H1 (cell line): Measurements from ENCODE around the gene SLC9A5. TPM values are rescaled to one million over a fixed set of nuclear protein-coding genes. Genes with fewer than 3 reads are reported as not detected.

Experiments
- CTCF ChIA-PET: fragments of 300-600 bp; sonication (Branson Sonifier 250); formaldehyde crosslinking; loops from one replicate; lab custom pipeline; 2021; ENCODE audit not compliant: partially characterized antibody; lab: Charles Lee
- POLR2A ChIA-PET: fragments of 300-600 bp; sonication (Branson Sonifier 250); formaldehyde crosslinking; loops from one replicate; lab custom pipeline; 2021; ENCODE audit warnings: inconsistent platforms; ENCODE audit not compliant: partially characterized antibody; lab: Charles Lee
- DNase-seq, 2 experiments: peaks; one replicate each; pipeline versions ENCODE4 v3.0.0 to v3.0.0-alpha.2; 2010 to 2022; ENCODE audit warnings: low spot score in 2 of 2, low read depth in 1 of 2, mixed read lengths in 1 of 2
- FAIRE-seq: peaks from 2 replicates; lab custom pipeline; 2011; peaks lifted over from hg19 to GRCh38; lab: Jason Lieb, UNC
- H2AFZ ChIP-seq: 2 replicates; pipeline ENCODE4 v1.8.1; 2012; ENCODE audit warnings: low read length, inconsistent platforms
- H2AK5ac ChIP-seq: 2 replicates; pipeline ENCODE4 v1.6.1; 2013; ENCODE audit warnings: low read depth, low read length
- H2BK120ac ChIP-seq: replicated peaks from 2 replicates; pipeline ENCODE3; 2013; ENCODE audit warnings: low read depth, low read length, inconsistent platforms
- H2BK12ac ChIP-seq: 2 replicates; pipeline ENCODE4 v1.6.1; 2013; ENCODE audit warnings: low read depth, low read length
- H2BK15ac ChIP-seq: 2 replicates; pipeline ENCODE4 v1.6.1; 2013; ENCODE audit warnings: low read length
- H2BK20ac ChIP-seq: 2 replicates; pipeline ENCODE4 v1.6.1; 2013; ENCODE audit warnings: low read length
- H2BK5ac ChIP-seq: 2 replicates; pipeline ENCODE4 v1.6.1; 2013; ENCODE audit warnings: low read depth, low read length
- H3K14ac ChIP-seq: 2 replicates; pipeline ENCODE4 v1.6.1; 2013; ENCODE audit warnings: inconsistent platforms; ENCODE audit not compliant: insufficient read length
- H3K18ac ChIP-seq: 2 replicates; pipeline ENCODE4 v1.6.1; 2013; ENCODE audit warnings: low read length; ENCODE audit errors: extremely low read depth
- H3K23ac ChIP-seq: 2 replicates; pipeline ENCODE4 v1.6.1; 2013; ENCODE audit warnings: inconsistent platforms; ENCODE audit not compliant: insufficient read length
- H3K23me2 ChIP-seq: 2 replicates; pipeline ENCODE4 v1.6.1; 2013; ENCODE audit warnings: low read depth, low read length
- H3K27ac ChIP-seq: 2 replicates; pipeline ENCODE4 v1.6.1; 2011; ENCODE audit warnings: low read depth, low read length, inconsistent platforms
- H3K27me3 ChIP-seq, 4 experiments: replicated peaks in 1 of 4; 1 replicate in 1 of 4; 2 replicates in 3 of 4; pipeline versions ENCODE4 v1.6.1 to v1.8.1; 2011 to 2013; ENCODE audit warnings: low read length in 3 of 4, mild to moderate bottlenecking in 3 of 4, inconsistent platforms in 2 of 4, mixed read lengths in 2 of 4, moderate library complexity in 1 of 4; ENCODE audit not compliant: control insufficient read depth in 3 of 4, insufficient read depth in 3 of 4; ENCODE audit errors: extremely low read depth in 1 of 4
- H3K36me3 ChIP-seq, 4 experiments: 2 replicates each; pipeline versions ENCODE4 v1.6.1 to v1.8.1; 2011 to 2013; ENCODE audit warnings: mild to moderate bottlenecking in 4 of 4, low read length in 3 of 4, moderate library complexity in 2 of 4, control low read depth in 1 of 4, inconsistent platforms in 1 of 4; ENCODE audit not compliant: insufficient read depth in 4 of 4, control insufficient read depth in 2 of 4
- H3K4ac ChIP-seq: replicated peaks from 2 replicates; pipeline ENCODE3; 2013; ENCODE audit warnings: low read length, low read depth, mixed read lengths, inconsistent platforms; ENCODE audit not compliant: insufficient read length
- H3K4me1 ChIP-seq, 4 experiments: replicated peaks in 1 of 4; 1 replicate in 1 of 4; 2 replicates in 3 of 4; pipeline versions ENCODE4 v1.6.1 to v1.8.1; 2011 to 2013; ENCODE audit warnings: low read length in 3 of 4, inconsistent platforms in 2 of 4, mixed read lengths in 1 of 4; ENCODE audit not compliant: insufficient read depth in 4 of 4, control insufficient read depth in 3 of 4
- H3K4me2 ChIP-seq, 2 experiments: 2 replicates each; pipeline versions ENCODE4 v1.6.1 to v1.8.1; 2011 to 2013; ENCODE audit warnings: low read depth in 2 of 2, low read length in 2 of 2, control low read depth in 1 of 2, inconsistent platforms in 1 of 2, mild to moderate bottlenecking in 1 of 2; ENCODE audit not compliant: insufficient read depth in 1 of 2
- H3K4me3 ChIP-seq, 4 experiments: fragments of 200-600, 300-600 bp in 1 of 4; sonication (generic), shearing (Covaris generic), sonication (Bioruptor Twin) in 1 of 4; 2 replicates each; pipeline versions ENCODE4 v1.5.1 to v1.8.1; 2011 to 2016; ENCODE audit warnings: low read length in 4 of 4, low read depth in 3 of 4, control low read depth in 2 of 4, inconsistent platforms in 2 of 4, mild to moderate bottlenecking in 2 of 4, mixed read lengths in 1 of 4, moderate library complexity in 1 of 4; ENCODE audit not compliant: insufficient read depth in 2 of 4; ENCODE audit errors: extremely low read depth in 1 of 4
- H3K56ac ChIP-seq: replicated peaks from 2 replicates; pipeline ENCODE3; 2013; ENCODE audit warnings: low read depth, mild to moderate bottlenecking, mixed read lengths, low read length, inconsistent platforms; ENCODE audit not compliant: insufficient read length
- H3K79me1 ChIP-seq: 2 replicates; pipeline ENCODE4 v1.6.1; 2013; ENCODE audit warnings: low read depth, low read length, control low read depth
- H3K79me2 ChIP-seq, 2 experiments: 2 replicates each; pipeline versions ENCODE4 v1.6.1 to v1.8.1; 2012 to 2013; ENCODE audit warnings: low read length in 2 of 2, mild to moderate bottlenecking in 2 of 2, inconsistent platforms in 1 of 2; ENCODE audit not compliant: insufficient read depth in 2 of 2, control insufficient read depth in 1 of 2
- H3K9ac ChIP-seq, 4 experiments: replicated peaks in 1 of 4; 1 replicate in 1 of 4; 2 replicates in 3 of 4; pipeline versions ENCODE4 v1.6.1 to v1.8.1; 2011 to 2013; ENCODE audit warnings: low read depth in 3 of 4, low read length in 3 of 4, control low read depth in 2 of 4, mild to moderate bottlenecking in 2 of 4, moderate library complexity in 2 of 4, inconsistent platforms in 1 of 4; ENCODE audit errors: extremely low read depth in 1 of 4
- H3K9me3 ChIP-seq, 2 experiments: 2 replicates each; pipeline versions ENCODE4 v1.6.1 to v1.8.1; 2012 to 2013; ENCODE audit warnings: mild to moderate bottlenecking in 2 of 2, moderate library complexity in 2 of 2, control low read depth in 1 of 2, inconsistent platforms in 1 of 2, low read depth in 1 of 2, low read length in 1 of 2, mixed read lengths in 1 of 2; ENCODE audit not compliant: insufficient read depth in 2 of 2
- H4K20me1 ChIP-seq, 2 experiments: replicated peaks in 1 of 2; 2 replicates each; pipeline versions ENCODE3 to v1.8.1; 2011 to 2013; ENCODE audit warnings: inconsistent platforms in 2 of 2, low read length in 2 of 2, mild to moderate bottlenecking in 1 of 2; ENCODE audit not compliant: insufficient read depth in 2 of 2, control insufficient read depth in 1 of 2
- H4K5ac ChIP-seq: 2 replicates; pipeline ENCODE4 v1.6.1; 2013; ENCODE audit warnings: low read length, low read depth, mixed read lengths, inconsistent platforms; ENCODE audit not compliant: insufficient read length
- H4K8ac ChIP-seq: 2 replicates; pipeline ENCODE4 v1.8.0; 2013; ENCODE audit warnings: mild to moderate bottlenecking, moderate library complexity, low read length, inconsistent platforms; ENCODE audit not compliant: insufficient read depth; ENCODE audit errors: extremely low read depth
- H4K91ac ChIP-seq: replicated peaks from 2 replicates; pipeline ENCODE3; 2013; ENCODE audit warnings: low read length, mixed read lengths, inconsistent platforms; ENCODE audit not compliant: insufficient read length
- ASH2L ChIP-seq: fragments of 200-600, 300-600 bp; sonication (generic); IDR thresholded peaks from one replicate; pipeline ENCODE4 v1.7.1; 2017; ENCODE audit warnings: low read length
- EP300 ChIP-seq, 2 experiments: IDR thresholded peaks; 1 replicate in 1 of 2; 2 replicates in 1 of 2; pipeline ENCODE4 v1.6.1; 2011 to 2012; ENCODE audit warnings: low read depth in 2 of 2, low read length in 2 of 2, mild to moderate bottlenecking in 2 of 2, borderline replicate concordance in 1 of 2, inconsistent platforms in 1 of 2, moderate library complexity in 1 of 2
- PHF8 ChIP-seq: fragments of 200-600 bp; sonication (generic); conservative IDR thresholded peaks from 2 replicates; pipeline ENCODE4 v1.7.1; 2012; ENCODE audit warnings: low read depth, mild to moderate bottlenecking, inconsistent platforms, low read length, moderate library complexity
- SP4 ChIP-seq: IDR thresholded peaks from 2 replicates; pipeline ENCODE4 v1.6.1; 2012; ENCODE audit warnings: low read length, inconsistent platforms
- SUZ12 ChIP-seq: fragments of 200-600 bp; sonication (generic); IDR thresholded peaks from 2 replicates; pipeline ENCODE4 v1.6.1; 2012; ENCODE audit warnings: mild to moderate bottlenecking, inconsistent platforms, low read length, moderate library complexity, mixed read lengths
- TBP ChIP-seq: IDR thresholded peaks from 2 replicates; pipeline ENCODE4 v1.6.1; 2011; ENCODE audit warnings: low read depth, low read length, improper control_type of control experiment
- WGBS, 2 experiments: shearing (Covaris generic) in 1 of 2; methylation state at CpG; one replicate each; pipeline versions ENCODE4 v1.1.6 to v1.1.7; 2013 to 2015; ENCODE audit warnings: low lambda C conversion rate in 2 of 2, mixed read lengths in 2 of 2, inconsistent platforms in 1 of 2, low coverage in 1 of 2, missing lambda C conversion rate in 1 of 2; ENCODE audit not compliant: insufficient replicate concordance in 2 of 2, insufficient coverage in 1 of 2, insufficient read length in 1 of 2; ENCODE audit errors: extremely low coverage in 1 of 2, missing lambda C conversion rate in 1 of 2; 5-methylcytosine and 5-hydroxymethylcytosine counted together
- polyA plus RNA-seq, 7 experiments: library from polyadenylated mRNA; depleted of rRNA in 3 of 7; stranded (reverse) in 5 of 7; unstranded in 2 of 7; fragments of >200 nt in 5 of 7; fragments of 200-250 nt in 2 of 7; gene quantifications; 1 replicate in 5 of 7; 2 replicates in 1 of 7; 4 replicates in 1 of 7; pipeline versions ENCODE4 v1.2.1 to v1.2.3, GENCODE V29; 2011 to 2013; ENCODE audit warnings: missing spikeins in 2 of 7, mixed read lengths in 2 of 7
- total RNA-seq: library from RNA; stranded (reverse); fragmentation: NEBNext Ultra II Directional; extraction: Animal tissue kit (Norgen Biotek cat#: 25700); gene quantifications from 2 replicates; pipeline ENCODE4 v1.2.1, GENCODE V29; 2021
- TF ChIP-seq, protein P1 (sequence below): IDR thresholded peaks from 2 replicates; pipeline ENCODE4 v1.6.1; 2012; ENCODE audit warnings: low read length, inconsistent platforms
- TF ChIP-seq, protein P2 (sequence below): IDR thresholded peaks from 2 replicates; pipeline ENCODE4 v1.6.1; 2012; ENCODE audit warnings: inconsistent platforms

Gene SLC9A5
- total and polyA plus RNA-seq, 2 of the 8 experiments (the other 6 are each of a cell fraction or from before 2014, with no cell fraction given), result 7.9 to 8.6 TPM

- ChIA-PET CTCF (interaction anchor here (1.9 kb wide), 1 partner anchor 10 kb away, joined by 8 read pairs; no protein-coding TSS in a partner anchor), POLR2A (no interaction called here)
- no peaks in the 10 kb centered on the region; a peak in 1 of 8 replicates for H3K36me3 ChIP-seq
- H2BK5ac ChIP-seq, result no peak overlapping the region
- no peak overlapping the region for H3K4ac ChIP-seq
- no peaks in the 10 kb centered on the region for H3K79me1 ChIP-seq
- no peak for DNase-seq
- WGBS, 2 experiments, result 78% methylated on average over 2 of the region's 2 CpGs; no CpG with 5 or more reads in 1 of the 2 experiments
- H3K23ac ChIP-seq, result no peak overlapping the region
- FAIRE-seq, result no peak
- no peak overlapping the region for H2AFZ ChIP-seq
- H3K18ac ChIP-seq, result no peak overlapping the region
- H2BK15ac ChIP-seq, result no peak overlapping the region
- peaks cover 0 to 15% (median 11%) of the 10 kb centered on the region in 4 experiments; a peak in 5 of 7 replicates for H3K27me3 ChIP-seq
- H4K20me1 ChIP-seq, result no peaks in the 10 kb centered on the region
- no peak overlapping the region for H2BK120ac ChIP-seq
- TF ChIP-seq TBP, result no peak
- TF ChIP-seq, protein P1, sequence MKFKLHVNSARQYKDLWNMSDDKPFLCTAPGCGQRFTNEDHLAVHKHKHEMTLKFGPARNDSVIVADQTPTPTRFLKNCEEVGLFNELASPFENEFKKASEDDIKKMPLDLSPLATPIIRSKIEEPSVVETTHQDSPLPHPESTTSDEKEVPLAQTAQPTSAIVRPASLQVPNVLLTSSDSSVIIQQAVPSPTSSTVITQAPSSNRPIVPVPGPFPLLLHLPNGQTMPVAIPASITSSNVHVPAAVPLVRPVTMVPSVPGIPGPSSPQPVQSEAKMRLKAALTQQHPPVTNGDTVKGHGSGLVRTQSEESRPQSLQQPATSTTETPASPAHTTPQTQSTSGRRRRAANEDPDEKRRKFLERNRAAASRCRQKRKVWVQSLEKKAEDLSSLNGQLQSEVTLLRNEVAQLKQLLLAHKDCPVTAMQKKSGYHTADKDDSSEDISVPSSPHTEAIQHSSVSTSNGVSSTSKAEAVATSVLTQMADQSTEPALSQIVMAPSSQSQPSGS, result no peak
- TF ChIP-seq SUZ12, result no peak
- no peak for TF ChIP-seq EP300 (IDR thresholded peaks at IDR 0.05; ENCODE audit: borderline replicate concordance in 1 of 2, low read depth in 2 of 2, low read length in 2 of 2)
- TF ChIP-seq PHF8, result no peak
- TF ChIP-seq SP4, result no peak
- TF ChIP-seq, protein P2, sequence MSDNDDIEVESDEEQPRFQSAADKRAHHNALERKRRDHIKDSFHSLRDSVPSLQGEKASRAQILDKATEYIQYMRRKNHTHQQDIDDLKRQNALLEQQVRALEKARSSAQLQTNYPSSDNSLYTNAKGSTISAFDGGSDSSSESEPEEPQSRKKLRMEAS, result no peak
- no peak for TF ChIP-seq ASH2L
- no peak overlapping the region for H3K4me2 ChIP-seq
- no peak overlapping the region for H4K5ac ChIP-seq
- H3K79me2 ChIP-seq, result no peaks in the 10 kb centered on the region
- no peak overlapping the region for H3K27ac ChIP-seq
- peaks cover 4% of the 10 kb centered on the region; the same call in 1 of the 2 replicates for H3K23me2 ChIP-seq
- no peak overlapping the region for H3K56ac ChIP-seq
- H3K9ac ChIP-seq, result no peak overlapping the region
- no peaks in the 10 kb centered on the region for H3K9me3 ChIP-seq
- H3K14ac ChIP-seq, result no peak overlapping the region
- H4K8ac ChIP-seq, result no peak overlapping the region
- no peak overlapping the region for H2BK12ac ChIP-seq
- H4K91ac ChIP-seq, result no peak overlapping the region
- H2AK5ac ChIP-seq, result no peak overlapping the region
- H3K4me3 ChIP-seq, result no peak overlapping the region
- H3K4me1 ChIP-seq, result no peaks in the 10 kb centered on the region
- H2BK20ac ChIP-seq, result no peak overlapping the region
These were observed 26.5 kb downstream of the SLC9A5 start for GRCh38 chr16:67275321-67275720.
